ENCODE measurements around the gene AHNAK2.
"Not testable (repeated sequence)": the region's sequence is repeated elsewhere in the genome, so short reads cannot be mapped to it uniquely, and the experiment has no call there.

AHNAK2 gene

GRCh38 chr14:104954746-104955395 is 23.3 kb downstream of the AHNAK2 start:
- in situ Hi-C loops (cut with HindIII; ENCODE audit: low sequenced_read_pairs): no loop called here

DNA sequence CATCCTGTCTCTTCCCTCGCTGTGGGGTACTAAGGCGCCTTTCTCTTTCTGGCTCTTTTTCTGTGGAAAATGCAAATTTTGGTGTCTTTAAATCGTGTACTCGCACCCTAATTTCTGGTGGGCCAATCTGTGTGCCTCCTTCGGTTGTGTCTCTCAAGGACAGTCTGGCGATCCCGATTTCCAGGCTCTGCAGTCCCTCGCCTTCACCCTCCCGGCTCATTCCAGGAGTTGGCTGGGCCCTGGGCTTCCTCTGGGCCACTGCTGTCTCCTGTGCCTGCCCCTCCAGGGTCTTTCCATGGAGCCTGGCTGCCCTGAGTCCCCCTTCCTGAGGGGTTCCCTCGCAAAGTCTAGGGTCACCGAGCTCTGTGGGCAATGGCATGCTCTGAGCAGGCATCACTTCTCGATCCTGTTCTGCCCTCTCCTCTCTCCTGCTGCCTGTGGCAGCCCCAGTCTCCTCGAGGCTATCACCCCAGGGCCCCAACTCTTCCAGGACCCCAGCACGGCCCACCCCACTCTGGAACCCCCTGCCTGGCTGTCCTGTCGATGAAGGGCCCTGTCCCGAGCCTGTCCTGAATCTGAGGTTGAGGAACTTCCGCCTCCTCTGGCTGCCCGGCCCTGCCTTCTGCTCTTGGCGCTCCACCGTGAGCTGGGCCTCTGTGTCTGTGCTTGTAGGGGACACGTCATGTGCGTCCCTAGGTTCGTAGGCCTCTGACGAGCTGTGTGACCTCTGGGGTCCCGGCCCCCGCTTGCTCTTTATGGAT is 24.1 kb downstream of the AHNAK2 start:
- in situ Hi-C loops (cut with HindIII; ENCODE audit: low sequenced_read_pairs): no loop called here

GRCh38 chr14:104953097-104953496 is 25.1 kb downstream of the AHNAK2 start:
- in situ Hi-C loops (cut with HindIII; ENCODE audit: low sequenced_read_pairs): no loop called here

DNA sequence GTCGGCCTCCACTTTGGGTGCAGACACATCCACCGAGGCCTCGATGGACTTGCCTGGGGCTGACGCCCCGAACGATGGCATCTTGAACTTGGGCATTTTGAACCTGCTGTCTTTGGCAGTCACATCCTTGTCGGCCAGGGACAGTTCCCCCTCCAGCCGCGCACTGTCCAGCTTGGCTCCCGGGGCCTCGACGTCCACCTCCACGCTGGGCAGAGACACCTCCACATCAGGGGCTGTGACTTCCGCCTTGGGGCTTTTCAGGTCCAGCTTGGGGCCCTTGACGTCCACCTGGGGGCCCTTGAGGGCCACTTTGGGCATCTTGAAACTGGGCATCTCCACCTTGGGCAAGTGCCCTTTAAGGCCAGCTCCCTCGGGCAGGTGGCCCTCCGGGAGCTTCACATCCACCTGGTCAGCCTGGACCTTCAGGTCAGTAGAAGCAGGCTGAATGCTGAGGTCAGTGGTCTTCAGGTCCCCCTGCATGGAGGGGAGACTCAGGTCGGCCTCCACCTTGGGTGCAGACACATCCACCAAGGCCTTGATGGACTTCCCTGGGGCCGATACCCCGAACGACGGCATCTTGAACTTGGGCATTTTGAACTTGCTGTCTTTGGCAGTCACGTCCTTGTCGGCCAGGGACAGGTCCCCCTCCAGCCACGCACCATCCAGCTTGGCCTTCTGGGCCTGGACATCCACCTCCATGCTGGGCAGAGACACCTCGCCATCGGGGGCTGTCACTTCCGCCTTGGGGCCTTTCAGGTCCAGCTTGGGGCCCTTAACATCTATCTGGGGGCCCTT is 26.1 kb downstream of the AHNAK2 start:
- in situ Hi-C loops (cut with HindIII; ENCODE audit: low sequenced_read_pairs): not testable (repeated sequence)

DNA sequence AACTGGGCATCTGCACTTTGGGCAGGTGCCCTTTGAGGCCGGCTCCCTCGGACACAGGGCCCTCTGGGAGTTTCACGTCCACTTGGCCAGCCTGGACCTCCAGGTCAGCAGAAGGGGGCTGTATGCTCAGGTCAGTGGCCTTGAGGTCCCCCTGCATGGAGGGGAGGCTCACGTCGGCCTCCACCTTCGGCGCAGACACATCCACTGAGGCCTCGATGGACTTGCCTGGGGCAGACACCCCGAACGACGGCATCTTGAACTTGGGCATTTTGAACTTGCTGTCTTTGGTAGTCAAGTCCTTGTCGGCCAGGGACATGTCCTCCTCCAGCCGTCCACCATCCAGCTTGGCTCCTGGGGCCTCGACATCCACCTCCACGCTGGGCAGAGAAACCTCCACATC is 27.5 kb downstream of the AHNAK2 start:
- in situ Hi-C loops (cut with HindIII; ENCODE audit: low sequenced_read_pairs): not testable (repeated sequence)

DNA sequence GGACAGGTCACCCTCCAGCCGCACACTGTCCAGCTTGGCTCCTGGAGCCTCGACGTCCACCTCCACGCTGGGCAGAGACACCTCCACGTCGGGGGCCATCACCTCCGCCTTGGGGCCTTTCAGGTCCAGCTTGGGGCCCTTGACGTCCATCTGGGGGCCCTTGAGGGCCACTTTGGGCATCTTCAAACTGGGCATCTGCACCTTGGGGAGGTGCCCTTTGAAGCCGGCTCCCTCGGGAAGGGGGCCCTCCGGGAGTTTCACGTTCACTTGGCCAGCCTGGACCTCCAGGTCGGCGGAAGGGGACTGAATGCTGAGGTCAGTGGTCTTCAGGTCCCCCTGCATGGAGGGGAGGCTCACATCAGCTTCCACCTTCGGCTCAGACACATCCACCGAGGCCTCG is 28.2 kb downstream of the AHNAK2 start:
- in situ Hi-C loops (cut with HindIII; ENCODE audit: low sequenced_read_pairs): no loop called here

DNA sequence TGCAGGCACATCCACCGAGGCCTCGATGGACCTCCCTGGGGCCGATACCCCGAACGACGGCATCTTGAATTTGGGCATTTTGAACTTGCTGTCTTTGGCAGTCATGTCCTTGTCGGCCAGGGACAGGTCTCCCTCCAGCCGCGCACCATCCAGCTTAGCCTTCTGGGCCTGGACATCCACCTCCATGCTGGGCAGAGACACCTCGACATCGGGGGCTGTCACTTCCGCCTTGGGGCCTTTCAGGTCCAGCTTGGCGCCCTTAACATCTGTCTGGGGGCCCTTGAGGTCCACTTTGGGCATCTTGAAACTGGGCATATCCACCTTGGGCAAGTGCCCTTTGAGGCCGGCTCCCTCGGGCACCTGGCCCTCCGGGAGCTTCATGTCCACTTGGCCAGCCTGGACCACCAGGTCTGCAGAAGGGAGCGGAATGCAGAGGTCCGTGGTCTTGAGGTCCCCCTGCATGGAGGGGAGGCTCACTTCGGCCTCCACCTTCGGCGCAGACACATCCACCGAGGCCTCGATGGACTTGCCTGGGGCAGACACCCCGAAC is 28.7 kb downstream of the AHNAK2 start:
- in situ Hi-C loops (cut with HindIII; ENCODE audit: low sequenced_read_pairs): not testable (repeated sequence)

DNA sequence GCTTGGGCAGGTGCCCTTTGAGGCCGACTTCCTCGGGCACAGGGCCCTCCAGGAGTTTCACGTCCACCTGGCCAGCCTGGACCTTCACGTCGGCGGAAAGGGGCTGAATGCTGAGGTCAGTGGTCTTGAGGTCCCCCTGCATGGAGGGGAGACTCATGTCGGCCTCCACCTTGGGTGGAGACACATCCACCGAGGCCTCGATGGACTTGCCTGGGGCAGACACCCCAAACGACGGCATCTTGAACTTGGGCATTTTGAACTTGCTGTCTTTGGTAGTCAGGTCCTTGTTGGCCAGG is 29.5 kb downstream of the AHNAK2 start:
- in situ Hi-C loops (cut with HindIII; ENCODE audit: low sequenced_read_pairs): no loop called here

DNA sequence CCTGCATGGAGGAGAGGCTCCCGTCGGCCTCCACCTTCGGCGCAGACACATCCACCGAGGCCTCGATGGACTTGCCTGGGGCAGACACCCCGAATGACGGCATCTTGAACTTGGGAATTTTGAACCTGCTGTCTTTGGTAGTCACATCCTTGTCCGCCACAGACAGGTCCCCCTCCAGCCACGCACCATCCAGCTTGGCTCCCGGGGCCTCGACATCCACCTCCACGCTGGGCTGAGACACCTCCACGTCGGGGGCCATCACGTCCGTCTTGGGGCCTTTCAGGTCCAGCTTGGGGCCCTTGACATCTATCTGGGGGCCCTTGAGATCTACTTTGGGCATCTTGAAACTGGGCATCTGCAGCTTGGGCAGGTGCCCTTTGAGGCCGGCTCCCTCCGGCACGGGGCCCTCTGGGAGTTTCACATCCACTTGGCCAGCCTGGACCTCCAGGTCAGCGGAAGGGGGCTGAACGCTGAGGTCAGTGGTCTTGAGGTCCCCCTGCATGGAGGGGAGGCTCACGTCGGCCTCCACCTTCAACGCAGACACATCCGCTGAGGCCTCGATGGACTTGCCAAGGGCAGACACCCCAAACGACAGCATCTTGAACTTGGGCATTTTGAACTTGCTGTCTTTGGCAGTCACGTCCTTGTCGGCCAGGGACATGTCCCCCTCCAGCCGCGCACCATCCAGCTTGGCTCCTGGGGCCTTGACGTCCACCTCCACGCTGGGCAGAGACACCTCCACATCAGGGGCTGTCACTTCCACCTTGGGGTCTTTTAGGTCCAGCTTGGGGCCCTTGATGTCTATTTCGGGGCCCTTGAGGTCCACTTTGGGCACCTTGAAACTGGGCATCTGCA is 30.1 kb downstream of the AHNAK2 start:
- in situ Hi-C loops (cut with HindIII; ENCODE audit: low sequenced_read_pairs): not testable (repeated sequence)

- in situ Hi-C loops (cut with HindIII; ENCODE audit: low sequenced_read_pairs): not testable (repeated sequence)
These were observed 31.0 kb downstream of the AHNAK2 start for GRCh38 chr14:104947201-104947600.

- in situ Hi-C loops (cut with HindIII; ENCODE audit: low sequenced_read_pairs): not testable (repeated sequence)
These were observed 31.9 kb downstream of the AHNAK2 start for GRCh38 chr14:104945986-104946965.

DNA sequence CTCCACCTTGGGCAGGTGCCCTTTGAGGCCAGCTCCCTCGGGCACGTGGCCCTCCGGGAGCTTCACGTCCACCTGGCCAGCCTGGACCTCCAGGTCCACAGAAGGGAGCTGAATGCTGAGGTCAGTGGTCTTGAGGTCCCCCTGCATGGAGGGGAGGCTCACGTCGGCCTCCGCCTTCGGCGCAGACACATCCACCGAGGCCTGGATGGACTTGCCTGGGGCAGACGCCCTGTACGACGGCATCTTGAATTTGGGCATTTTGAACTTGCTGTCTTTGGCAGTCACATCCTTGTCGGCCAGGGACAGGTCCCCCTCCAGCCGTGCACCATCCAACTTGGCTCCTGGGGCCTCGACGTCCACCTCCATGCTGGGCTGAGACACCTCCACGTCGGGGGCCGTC is 32.9 kb downstream of the AHNAK2 start:
- in situ Hi-C loops (cut with HindIII; ENCODE audit: low sequenced_read_pairs): not testable (repeated sequence)

- in situ Hi-C loops (cut with HindIII; ENCODE audit: low sequenced_read_pairs): not testable (repeated sequence)
These were observed 33.6 kb downstream of the AHNAK2 start for GRCh38 chr14:104944436-104945205.

DNA sequence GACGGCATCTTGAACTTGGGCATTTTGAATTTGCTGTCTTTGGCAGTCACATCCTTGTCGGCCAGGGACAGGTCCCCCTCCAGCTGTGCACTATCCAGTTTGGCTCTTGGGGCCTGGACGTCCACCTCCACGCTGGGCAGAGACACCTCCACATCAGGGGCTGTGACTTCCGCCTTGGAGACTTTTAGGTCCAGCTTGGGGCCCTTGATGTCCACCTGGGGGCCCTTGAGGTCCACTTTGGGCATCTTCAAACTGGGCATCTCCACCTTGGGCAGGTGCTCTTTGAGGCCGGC is 34.2 kb downstream of the AHNAK2 start:
- in situ Hi-C loops (cut with HindIII; ENCODE audit: low sequenced_read_pairs): not testable (repeated sequence)

GRCh38 chr14:104943216-104944015 is 34.8 kb downstream of the AHNAK2 start:
- in situ Hi-C loops (cut with HindIII; ENCODE audit: low sequenced_read_pairs): not testable (repeated sequence)

DNA sequence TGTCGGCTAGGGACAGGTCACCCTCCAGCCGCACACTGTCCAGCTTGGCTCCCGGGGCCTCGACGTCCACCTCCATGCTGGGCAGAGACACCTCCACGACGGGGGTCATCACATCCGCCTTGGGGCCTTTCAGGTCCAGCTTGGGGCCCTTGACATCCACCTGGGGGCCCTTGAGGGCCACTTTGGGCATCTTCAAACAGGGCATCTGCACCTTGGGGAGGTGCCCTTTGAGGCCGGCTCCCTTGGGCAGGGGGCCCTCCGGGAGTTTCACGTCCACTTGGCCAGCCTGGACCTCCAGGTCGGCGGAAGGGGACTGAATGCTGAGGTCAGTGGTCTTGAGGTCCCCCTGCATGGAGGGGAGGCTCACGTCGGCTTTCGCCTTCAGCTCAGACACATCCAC is 35.6 kb downstream of the AHNAK2 start:
- in situ Hi-C loops (cut with HindIII; ENCODE audit: low sequenced_read_pairs): no loop called here

GRCh38 chr14:104941508-104942365 is 36.4 kb downstream of the AHNAK2 start:
- in situ Hi-C loops (cut with HindIII; ENCODE audit: low sequenced_read_pairs): no loop called here
